Tibial nerve (tissue), 4 donors: Measurements from ENCODE around the gene GP1BA.

Experiments
- CTCF ChIP-seq, 5 experiments: fragments of 200-600 bp in 3 of 5; fragments of 450-650 bp in 2 of 5; sonication (generic) in 3 of 5; IDR thresholded peaks; one replicate each; pipeline ENCODE4 v1.5.1; 2016 to 2019; ENCODE audit warnings: antibody characterized with exemption in 5 of 5, mild to moderate bottlenecking in 3 of 5, moderate library complexity in 2 of 5
- EP300 ChIP-seq, 2 donors: sonication (generic); formaldehyde crosslinking; IDR thresholded peaks; one replicate each; pipeline ENCODE4 v1.6.1; 2017; ENCODE audit warnings: antibody characterized with exemption in 2 of 2, mild to moderate bottlenecking in 1 of 2
- POLR2A ChIP-seq, 2 donors: fragments of 450-650 bp; IDR thresholded peaks; one replicate each; pipeline ENCODE4 v1.6.1; 2017; ENCODE audit warnings: antibody characterized with exemption in 2 of 2, mild to moderate bottlenecking in 2 of 2, moderate library complexity in 2 of 2

- TF ChIP-seq CTCF (IDR thresholded peaks at IDR 0.05), result peak; percentile 72 to 83 (median 76)
- TF ChIP-seq EP300 (IDR thresholded peaks at IDR 0.05), result peak in 1 of 2 donors; percentile 11
- TF ChIP-seq POLR2A (IDR thresholded peaks at IDR 0.05), result no peak
Measured at GRCh38 chr17:4903051-4903818, 28.8 kb upstream of the GP1BA start, which contains the start of gene CHRNE.
